Measurements from ENCODE around the gene FRAT1.

The FRAT1 gene

GRCh38 chr10:97325754-97326153 is 6.7 kb downstream of the FRAT1 start:
- Histone ChIP-seq H3K27ac (no peak overlapping the region), H3K36me3 (peaks cover 26% of the 10 kb centered on the region), H3K9me3 (no peaks in the 10 kb centered on the region), H3K4me1 (peaks cover 45% of the 10 kb centered on the region), H4K20me1 (peaks cover 41% of the 10 kb centered on the region), H3K4me3 (no peak overlapping the region), H3K27me3 (peaks cover 15% of the 10 kb centered on the region), H3K4me2 (no peak overlapping the region), H3K9ac (no peak overlapping the region)
- TF ChIP-seq Cebpa-rat (IDR thresholded peaks at IDR 0.05), result no peak

GRCh38 chr10:97327348-97328294 is 8.6 kb downstream of the FRAT1 start:
- H3K9ac ChIP-seq, result no peak overlapping the region
- H3K9me3 ChIP-seq, result no peaks in the 10 kb centered on the region
- no peak for TF ChIP-seq Cebpa-rat (IDR thresholded peaks at IDR 0.05)
- H3K27me3 ChIP-seq, result no peaks in the 10 kb centered on the region
- H3K4me2 ChIP-seq, result no peak overlapping the region
- no peak overlapping the region for H3K4me3 ChIP-seq
- no peak overlapping the region for H3K27ac ChIP-seq
- H3K4me1 ChIP-seq, result peaks cover 45% of the 10 kb centered on the region
- H3K36me3 ChIP-seq, result peaks cover 28% of the 10 kb centered on the region
- H4K20me1 ChIP-seq, result peaks cover 48% of the 10 kb centered on the region

DNA sequence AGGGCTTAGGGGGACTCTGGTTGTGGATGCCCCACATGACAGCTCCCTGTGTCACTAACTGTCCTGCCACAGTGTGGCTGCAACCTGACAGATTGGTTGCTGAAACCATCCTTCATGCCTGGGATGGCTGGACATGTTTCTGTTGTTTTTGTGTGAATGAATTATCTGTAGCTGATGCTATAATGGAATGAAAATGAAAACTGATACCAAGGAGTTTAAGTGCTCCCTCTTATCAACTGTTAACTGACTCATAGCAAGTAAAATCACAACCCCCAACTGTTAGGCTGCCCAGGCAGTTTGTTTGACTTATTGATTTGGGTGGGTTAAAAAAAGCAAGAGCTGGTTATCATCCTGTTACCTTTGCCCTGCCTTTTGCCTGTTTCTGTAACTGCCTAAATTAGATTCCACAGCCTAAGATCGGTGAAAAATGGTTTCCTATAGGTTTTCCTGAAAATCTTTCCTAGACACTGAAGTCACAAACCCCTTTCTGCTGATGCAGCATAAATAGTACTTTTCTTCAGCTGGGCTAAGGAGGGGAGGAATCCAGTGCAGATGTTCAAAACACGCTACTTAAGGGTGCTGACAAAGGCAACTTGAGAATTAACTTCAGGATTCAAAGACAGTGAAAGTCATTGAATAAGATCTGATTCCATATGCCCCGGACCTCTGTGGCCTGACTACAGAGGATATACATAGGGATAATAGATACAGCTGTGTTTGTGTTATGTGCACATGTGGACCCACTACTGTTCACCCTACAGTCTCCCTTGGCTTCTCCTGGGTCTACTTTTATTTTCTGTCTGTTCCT is 9.8 kb downstream of the FRAT1 start:
- peaks cover 43% of the 10 kb centered on the region for H3K4me1 ChIP-seq
- no peak overlapping the region for H3K4me3 ChIP-seq
- 0 out of 2 replicates have a peak overlapping the region, but pooled peaks have one; percentile 6 for H3K9ac ChIP-seq
- H4K20me1 ChIP-seq, result peaks cover 60% of the 10 kb centered on the region
- H3K9me3 ChIP-seq, result no peaks in the 10 kb centered on the region
- H3K27ac ChIP-seq, result no peak overlapping the region
- H3K4me2 ChIP-seq, result no peak overlapping the region
- H3K36me3 ChIP-seq, result peaks cover 28% of the 10 kb centered on the region
- no peaks in the 10 kb centered on the region for H3K27me3 ChIP-seq
- no peak for TF ChIP-seq Cebpa-rat (IDR thresholded peaks at IDR 0.05)

GRCh38 chr10:97329766-97330165 is 10.7 kb downstream of the FRAT1 start:
- peak overlapping the region; percentile 97; the same call in 1 of the 2 replicates for H3K4me2 ChIP-seq
- peaks cover 43% of the 10 kb centered on the region for H3K4me1 ChIP-seq

DNA sequence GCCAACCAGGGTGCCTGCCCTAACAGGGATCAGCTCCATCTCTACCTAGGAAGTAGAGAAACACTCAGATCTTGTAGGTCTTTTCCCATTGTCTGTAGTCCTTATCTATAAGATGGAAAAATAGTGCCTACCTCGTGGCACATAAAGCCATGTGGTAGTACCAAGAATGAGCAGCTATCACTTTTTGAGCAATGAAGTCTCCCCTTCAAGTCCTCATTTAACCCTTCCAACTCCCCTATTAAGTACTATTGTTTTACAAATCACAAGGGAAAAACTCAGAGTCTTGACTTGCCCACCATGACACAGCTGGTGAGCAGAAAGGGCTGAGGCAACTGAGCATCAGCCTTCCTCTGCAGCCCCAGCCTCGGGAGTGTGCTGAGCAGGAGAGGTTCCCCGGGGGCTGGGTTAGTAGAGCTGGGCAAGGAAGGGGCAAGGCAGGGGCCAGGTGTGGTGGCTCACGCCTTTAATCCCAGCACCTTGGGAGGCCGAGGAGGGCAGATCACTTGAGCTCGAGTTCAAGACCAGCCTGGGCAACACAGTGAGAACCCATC is 12.2 kb downstream of the FRAT1 start:
- peak overlapping the region; percentile 100; the same call in 1 of the 2 replicates for H3K27ac ChIP-seq
- peak overlapping the region; percentile 98 for H3K4me3 ChIP-seq
- H3K27me3 ChIP-seq, result no peaks in the 10 kb centered on the region
- peaks cover 28% of the 10 kb centered on the region for H3K36me3 ChIP-seq
- peaks cover 54% of the 10 kb centered on the region for H3K4me1 ChIP-seq
- no peak for TF ChIP-seq Cebpa-rat (IDR thresholded peaks at IDR 0.05)
- H4K20me1 ChIP-seq, result peaks cover 66% of the 10 kb centered on the region
- peak overlapping the region; percentile 97 for H3K4me2 ChIP-seq
- no peaks in the 10 kb centered on the region for H3K9me3 ChIP-seq
- H3K9ac ChIP-seq, result peak overlapping the region; percentile 99

More at GRCh38 chr10:97329766-97330165, 10.7 kb downstream of the FRAT1 start:
- Histone ChIP-seq H3K36me3 (peaks cover 28% of the 10 kb centered on the region), H3K27ac (no peak overlapping the region), H3K9me3 (no peaks in the 10 kb centered on the region), H3K9ac (no peak overlapping the region), H3K27me3 (no peaks in the 10 kb centered on the region), H3K4me3 (no peak overlapping the region), H4K20me1 (peaks cover 66% of the 10 kb centered on the region)
- no peak for TF ChIP-seq Cebpa-rat (IDR thresholded peaks at IDR 0.05)

GRCh38 chr10:97332591-97333350 is 13.7 kb downstream of the FRAT1 start:
- Histone ChIP-seq H3K4me3 (peak overlapping the region; percentile 98), H3K4me2 (peak overlapping the region; percentile 97), H3K9ac (peak overlapping the region; percentile 99)

GRCh38 chr10:97333351-97333600 is 14.2 kb downstream of the FRAT1 start:
- Histone ChIP-seq H3K9me3 (no peaks in the 10 kb centered on the region), H3K27ac (peak overlapping the region; percentile 100), H4K20me1 (peaks cover 60% of the 10 kb centered on the region), H3K9ac (peak overlapping the region; percentile 99), H3K4me3 (peak overlapping the region; percentile 98), H3K27me3 (no peaks in the 10 kb centered on the region), H3K4me1 (peaks cover 69% of the 10 kb centered on the region), H3K36me3 (peaks cover 26% of the 10 kb centered on the region), H3K4me2 (peak overlapping the region; percentile 97)
- TF ChIP-seq Cebpa-rat (IDR thresholded peaks at IDR 0.05), result no peak

More at GRCh38 chr10:97332591-97333350, 13.7 kb downstream of the FRAT1 start:
- no peaks in the 10 kb centered on the region for H3K9me3 ChIP-seq
- H3K27me3 ChIP-seq, result no peaks in the 10 kb centered on the region
- TF ChIP-seq Cebpa-rat (IDR thresholded peaks at IDR 0.05), result no peak
- H3K27ac ChIP-seq, result peak overlapping the region; percentile 100
- peaks cover 69% of the 10 kb centered on the region for H3K4me1 ChIP-seq
- peaks cover 65% of the 10 kb centered on the region for H4K20me1 ChIP-seq
- H3K36me3 ChIP-seq, result peaks cover 28% of the 10 kb centered on the region

DNA sequence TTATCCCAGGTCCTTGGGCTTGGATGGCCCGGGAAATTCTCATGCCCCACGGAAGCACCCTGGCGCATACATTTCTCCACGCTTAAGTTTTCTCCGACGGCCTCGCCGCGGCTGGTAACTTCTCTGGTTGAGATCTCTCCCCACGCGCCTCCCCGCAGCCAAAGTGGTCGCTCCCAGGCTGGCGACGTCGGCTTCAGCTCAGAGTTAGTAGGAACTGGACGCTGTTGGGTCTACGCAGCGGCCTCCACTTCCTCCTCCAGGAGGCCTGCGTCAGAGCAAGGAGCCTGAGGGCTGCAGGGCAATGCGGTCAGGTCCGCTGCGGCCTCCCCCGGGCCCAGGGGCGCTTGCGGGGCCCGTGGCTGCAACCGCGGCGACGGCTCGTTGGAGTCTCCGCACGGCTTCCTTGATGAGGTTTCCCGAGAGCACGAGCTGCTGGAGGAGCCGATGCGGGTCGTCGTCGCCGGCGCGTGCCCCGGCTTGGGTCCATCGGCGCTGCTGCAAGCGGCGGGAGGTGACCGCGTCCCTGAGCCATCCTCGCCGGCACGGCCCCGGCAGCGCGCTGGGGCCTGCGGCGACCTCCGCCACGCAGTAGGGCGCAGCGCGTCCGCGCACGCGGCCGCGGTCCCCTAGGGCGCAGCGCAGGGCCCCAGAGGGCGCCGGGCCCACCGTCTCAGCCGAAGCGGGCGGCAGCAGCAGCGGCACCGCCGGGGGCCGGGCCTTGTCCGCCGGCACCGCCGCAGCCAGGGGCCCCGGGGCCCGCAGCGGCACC is 14.7 kb downstream of the FRAT1 start:
- peak overlapping the region; percentile 100 for H3K27ac ChIP-seq
- H3K4me1 ChIP-seq, result peaks cover 65% of the 10 kb centered on the region
- H3K9ac ChIP-seq, result peak overlapping the region; percentile 99
- no peak for TF ChIP-seq Cebpa-rat (IDR thresholded peaks at IDR 0.05)
- H3K27me3 ChIP-seq, result no peaks in the 10 kb centered on the region
- peak overlapping the region; percentile 98 for H3K4me3 ChIP-seq
- peaks cover 21% of the 10 kb centered on the region for H3K36me3 ChIP-seq
- H4K20me1 ChIP-seq, result peaks cover 55% of the 10 kb centered on the region
- H3K4me2 ChIP-seq, result peak overlapping the region; percentile 97
- H3K9me3 ChIP-seq, result no peaks in the 10 kb centered on the region
